SK-N-SH (cell line): ENCODE data around the gene PFKP. TPM values are rescaled to one million over a fixed set of nuclear protein-coding genes. Genes with fewer than 3 reads are reported as not detected.

Experiments used
- CTCF ChIA-PET: fragments of 300-600, 350-600 bp; formaldehyde crosslinking; extraction: SDS; loops from one replicate; lab custom pipeline; 2021; lab: Yijun Ruan, JAX
- POLR2A ChIA-PET: fragments of 350-600 bp; sonication (Branson Sonifier 250); formaldehyde crosslinking; extraction: SDS; loops from one replicate; lab custom pipeline; 2020; ENCODE audit warnings: antibody characterized with exemption, inconsistent platforms; lab: Yijun Ruan, JAX
- DNase-seq: peaks from one replicate; pipeline ENCODE4 v3.0.0; 2012
- H2AFZ ChIP-seq: fragments of 200-600 bp; sonication (generic); 2 replicates; pipeline ENCODE4 v1.8.1; 2016; ENCODE audit warnings: antibody characterized with exemption, mild to moderate bottlenecking, low read depth
- H3F3A ChIP-seq: fragments of 200-600 bp; sonication (generic); replicated peaks from 2 replicates; pipeline ENCODE3; 2016; ENCODE audit warnings: antibody characterized with exemption, mild to moderate bottlenecking; ENCODE audit not compliant: insufficient read depth
- H3K27ac ChIP-seq, 2 experiments: fragments of 200-500 bp in 1 of 2; fragments of 200-600 bp in 1 of 2; sonication (Bioruptor generic) in 1 of 2; sonication (generic), shearing (Covaris generic) in 1 of 2; 2 replicates each; pipeline versions ENCODE4 v1.5.1 to v1.6.1; 2014 to 2016; ENCODE audit warnings: low read depth in 2 of 2, inconsistent platforms in 1 of 2, low read length in 1 of 2, mild to moderate bottlenecking in 1 of 2, mixed read lengths in 1 of 2
- H3K27me3 ChIP-seq: fragments of 200-600 bp; sonication (generic), shearing (Covaris generic); 2 replicates; pipeline ENCODE4 v1.6.1; 2016; ENCODE audit warnings: mixed run types; ENCODE audit not compliant: insufficient read depth
- H3K36me3 ChIP-seq, 2 experiments: fragments of 200-500 bp in 1 of 2; fragments of 200-600 bp in 1 of 2; sonication (Bioruptor generic) in 1 of 2; sonication (generic) in 1 of 2; replicated peaks in 1 of 2; 2 replicates each; pipeline versions ENCODE3 to v1.5.1; 2014 to 2016; ENCODE audit warnings: low read length in 1 of 2, mild to moderate bottlenecking in 1 of 2; ENCODE audit not compliant: insufficient read depth in 2 of 2, control insufficient read depth in 1 of 2
- H3K4me1 ChIP-seq, 2 experiments: fragments of 200-500 bp in 1 of 2; fragments of 200-600 bp in 1 of 2; sonication (Bioruptor generic) in 1 of 2; sonication (generic), shearing (Covaris generic) in 1 of 2; 2 replicates each; pipeline versions ENCODE4 v1.5.1 to v1.6.1; 2014 to 2016; ENCODE audit warnings: low read depth in 1 of 2, low read length in 1 of 2, mixed run types in 1 of 2; ENCODE audit not compliant: insufficient read depth in 2 of 2, control insufficient read depth in 1 of 2
- H3K4me2 ChIP-seq: fragments of 200-600 bp; sonication (generic), shearing (Covaris generic); 2 replicates; pipeline ENCODE4 v1.6.1; 2017; ENCODE audit warnings: mixed run types
- H3K4me3 ChIP-seq, 2 experiments: fragments of 200-500 bp in 1 of 2; fragments of 200-600 bp in 1 of 2; sonication (Bioruptor generic) in 1 of 2; sonication (generic), shearing (Covaris generic) in 1 of 2; 2 replicates each; pipeline versions ENCODE4 v1.5.1 to v1.8.1; 2014 to 2016; ENCODE audit warnings: low read depth in 2 of 2, inconsistent platforms in 1 of 2, low read length in 1 of 2, mild to moderate bottlenecking in 1 of 2, mixed read lengths in 1 of 2, moderate library complexity in 1 of 2
- H3K79me2 ChIP-seq: fragments of 200-600 bp; sonication (generic); 2 replicates; pipeline ENCODE4 v1.8.1; 2017; ENCODE audit warnings: mild to moderate bottlenecking; ENCODE audit not compliant: insufficient read depth
- H3K9ac ChIP-seq: fragments of 200-600 bp; sonication (generic); 2 replicates; pipeline ENCODE4 v1.6.1; 2017; ENCODE audit warnings: mixed run types
- H3K9me2 ChIP-seq: fragments of 200-600 bp; sonication (generic); 2 replicates; pipeline ENCODE4 v1.6.1; 2017; ENCODE audit warnings: mixed run types
- H3K9me3 ChIP-seq: fragments of 200-600 bp; sonication (generic); 2 replicates; pipeline ENCODE4 v1.6.1; 2017; ENCODE audit warnings: mixed run types, mild to moderate bottlenecking, moderate library complexity
- H4K20me1 ChIP-seq: fragments of 200-600 bp; sonication (generic); 2 replicates; pipeline ENCODE4 v1.6.1; 2017; ENCODE audit warnings: mild to moderate bottlenecking, mixed run types; ENCODE audit not compliant: insufficient read depth
- CHD2 ChIP-seq: fragments of 150-350 bp; IDR thresholded peaks from 2 replicates; pipeline ENCODE4 v1.6.1; 2018; ENCODE audit warnings: low read length; ENCODE audit not compliant: partially characterized antibody
- ELF1 ChIP-seq: IDR thresholded peaks from 2 replicates; pipeline ENCODE4 v1.4.0; 2012
- FOSL2 ChIP-seq: IDR thresholded peaks from 2 replicates; pipeline ENCODE4 v1.4.0; 2012; ENCODE audit warnings: low read depth, mild to moderate bottlenecking, moderate library complexity, borderline replicate concordance
- FOXM1 ChIP-seq: IDR thresholded peaks from 2 replicates; pipeline ENCODE4 v1.4.0; 2012; ENCODE audit warnings: low read depth, mild to moderate bottlenecking
- GABPA ChIP-seq: IDR thresholded peaks from 2 replicates; pipeline ENCODE4 v1.4.0; 2012; ENCODE audit warnings: low read depth, mild to moderate bottlenecking
- JUND ChIP-seq: IDR thresholded peaks from 2 replicates; pipeline ENCODE4 v1.4.0; 2012
- MEF2A ChIP-seq: IDR thresholded peaks from 2 replicates; pipeline ENCODE4 v1.4.0; 2012; ENCODE audit warnings: low read depth, borderline replicate concordance
- NFIC ChIP-seq: IDR thresholded peaks from 2 replicates; pipeline ENCODE4 v1.4.0; 2012; ENCODE audit warnings: borderline replicate concordance
- PBX3 ChIP-seq: IDR thresholded peaks from 2 replicates; pipeline ENCODE4; 2012
- REST ChIP-seq: IDR thresholded peaks from 2 replicates; pipeline ENCODE4 v1.6.1; 2012; ENCODE audit warnings: mild to moderate bottlenecking, low read depth, low read length, moderate library complexity
- RXRA ChIP-seq: IDR thresholded peaks from 2 replicates; pipeline ENCODE4 v1.4.0; 2012; ENCODE audit warnings: low read depth, mild to moderate bottlenecking, borderline replicate concordance
- TAF1 ChIP-seq: IDR thresholded peaks from 2 replicates; pipeline ENCODE4 v1.6.1; 2012; ENCODE audit warnings: low read depth, mild to moderate bottlenecking, low read length, moderate library complexity, borderline replicate concordance
- TCF12 ChIP-seq: IDR thresholded peaks from 2 replicates; pipeline ENCODE4 v1.4.0; 2012
- TEAD4 ChIP-seq: IDR thresholded peaks from 2 replicates; pipeline ENCODE4 v1.4.0; 2012; ENCODE audit warnings: mild to moderate bottlenecking, borderline replicate concordance; ENCODE audit not compliant: insufficient read depth
- USF1 ChIP-seq: IDR thresholded peaks from 2 replicates; pipeline ENCODE4 v1.4.0; 2012; ENCODE audit warnings: low read depth, borderline replicate concordance
- YY1 ChIP-seq: IDR thresholded peaks from 2 replicates; pipeline ENCODE4 v1.4.0; 2012; ENCODE audit warnings: low read depth, mild to moderate bottlenecking
- WGBS: methylation state at CpG from one replicate; pipeline ENCODE4 v1.1.6; 2017; ENCODE audit warnings: low lambda C conversion rate; 5-methylcytosine and 5-hydroxymethylcytosine counted together
- polyA plus RNA-seq, 3 experiments: library from polyadenylated mRNA; depleted of rRNA; stranded (reverse); fragments of >200 nt; gene quantifications; 2 replicates each; pipeline ENCODE4 v1.2.3, GENCODE V29; 2012
- TF ChIP-seq, protein P1 (sequence below): fragments of 150-350 bp; IDR thresholded peaks from 2 replicates; pipeline ENCODE4 v1.6.1; 2016; ENCODE audit warnings: mild to moderate bottlenecking, low read depth, low read length
- TF ChIP-seq, protein P2 (sequence below): IDR thresholded peaks from 2 replicates; pipeline ENCODE4 v1.4.0; 2012; ENCODE audit warnings: low read depth, borderline replicate concordance

Gene PFKP
- polyA plus RNA-seq, 1 of the 3 experiments (the other 2 are of a cell fraction): 175 TPM

DNA sequence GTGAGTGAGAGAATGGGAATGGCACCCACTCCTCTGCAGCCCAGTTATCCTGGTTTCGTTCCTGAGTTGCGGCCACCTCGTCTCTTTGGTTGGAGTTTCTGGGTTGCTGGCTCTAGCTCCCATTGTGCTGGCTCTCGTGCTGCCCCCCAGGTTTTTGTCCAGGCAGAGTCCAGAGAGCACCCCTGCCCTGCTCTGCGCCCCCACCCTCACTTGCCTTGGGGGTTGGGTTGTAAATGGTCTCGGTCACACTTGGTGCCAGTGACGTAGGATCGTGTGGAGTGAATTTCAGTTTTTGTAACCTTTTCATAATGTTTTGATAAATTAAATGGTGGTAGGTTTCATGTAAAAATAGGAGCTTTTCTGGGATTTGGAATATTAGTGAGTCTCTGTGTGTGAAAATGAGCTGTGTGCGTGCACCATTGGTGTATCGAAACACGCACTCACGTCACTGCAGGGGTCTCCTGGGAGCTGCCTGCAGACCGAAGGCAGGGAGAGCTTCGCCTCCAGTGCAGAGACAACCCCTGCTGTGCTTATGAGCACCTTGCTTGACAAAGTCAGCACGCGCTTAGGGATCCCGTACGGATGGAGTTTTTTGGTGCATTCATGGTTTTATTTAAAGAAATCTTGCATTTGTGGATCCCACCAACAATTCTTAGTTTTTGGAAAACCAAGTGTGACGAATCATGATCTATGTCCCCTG lies 32.9 kb downstream of the PFKP start:
- peaks cover 19% of the 10 kb centered on the region for H3F3A ChIP-seq
- H2AFZ ChIP-seq: no peak overlapping the region
- H3K4me3 ChIP-seq: no peak overlapping the region
- H3K79me2 ChIP-seq: peaks cover 80% of the 10 kb centered on the region
- ChIA-PET POLR2A (no interaction called here), CTCF (no interaction called here)
- DNase-seq: no peak
- 96% methylated on average over 14 of the region's 19 CpGs for WGBS
- H3K9ac ChIP-seq: no peak overlapping the region
- TF ChIP-seq PBX3: no peak
- no peak for TF ChIP-seq USF1
- no peak for TF ChIP-seq FOXM1
- TF ChIP-seq YY1: no peak
- no peak for TF ChIP-seq CHD2
- no peak for TF ChIP-seq FOSL2
- TF ChIP-seq TCF12: no peak
- TF ChIP-seq TAF1: no peak
- no peak for TF ChIP-seq REST
- no peak for TF ChIP-seq TEAD4
- no peak for TF ChIP-seq NFIC
- no peak for TF ChIP-seq GABPA
- TF ChIP-seq ELF1: no peak
- no peak for TF ChIP-seq RXRA
- TF ChIP-seq JUND: no peak
- TF ChIP-seq, protein P1, sequence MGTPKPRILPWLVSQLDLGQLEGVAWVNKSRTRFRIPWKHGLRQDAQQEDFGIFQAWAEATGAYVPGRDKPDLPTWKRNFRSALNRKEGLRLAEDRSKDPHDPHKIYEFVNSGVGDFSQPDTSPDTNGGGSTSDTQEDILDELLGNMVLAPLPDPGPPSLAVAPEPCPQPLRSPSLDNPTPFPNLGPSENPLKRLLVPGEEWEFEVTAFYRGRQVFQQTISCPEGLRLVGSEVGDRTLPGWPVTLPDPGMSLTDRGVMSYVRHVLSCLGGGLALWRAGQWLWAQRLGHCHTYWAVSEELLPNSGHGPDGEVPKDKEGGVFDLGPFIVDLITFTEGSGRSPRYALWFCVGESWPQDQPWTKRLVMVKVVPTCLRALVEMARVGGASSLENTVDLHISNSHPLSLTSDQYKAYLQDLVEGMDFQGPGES: no peak
- no peak for TF ChIP-seq MEF2A
- TF ChIP-seq, protein P2, sequence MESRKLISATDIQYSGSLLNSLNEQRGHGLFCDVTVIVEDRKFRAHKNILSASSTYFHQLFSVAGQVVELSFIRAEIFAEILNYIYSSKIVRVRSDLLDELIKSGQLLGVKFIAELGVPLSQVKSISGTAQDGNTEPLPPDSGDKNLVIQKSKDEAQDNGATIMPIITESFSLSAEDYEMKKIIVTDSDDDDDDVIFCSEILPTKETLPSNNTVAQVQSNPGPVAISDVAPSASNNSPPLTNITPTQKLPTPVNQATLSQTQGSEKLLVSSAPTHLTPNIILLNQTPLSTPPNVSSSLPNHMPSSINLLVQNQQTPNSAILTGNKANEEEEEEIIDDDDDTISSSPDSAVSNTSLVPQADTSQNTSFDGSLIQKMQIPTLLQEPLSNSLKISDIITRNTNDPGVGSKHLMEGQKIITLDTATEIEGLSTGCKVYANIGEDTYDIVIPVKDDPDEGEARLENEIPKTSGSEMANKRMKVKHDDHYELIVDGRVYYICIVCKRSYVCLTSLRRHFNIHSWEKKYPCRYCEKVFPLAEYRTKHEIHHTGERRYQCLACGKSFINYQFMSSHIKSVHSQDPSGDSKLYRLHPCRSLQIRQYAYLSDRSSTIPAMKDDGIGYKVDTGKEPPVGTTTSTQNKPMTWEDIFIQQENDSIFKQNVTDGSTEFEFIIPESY: no peak
- TF ChIP-seq, all 33 proteins: peak for 0
- Histone ChIP-seq H3K27ac (no peak overlapping the region), H4K20me1 (no peaks in the 10 kb centered on the region), H3K4me2 (no peak overlapping the region), H3K4me1 (peaks cover 5 to 17% of the 10 kb centered on the region in 2 experiments; a peak in 3 of 4 replicates), H3K9me3 (no peaks in the 10 kb centered on the region), H3K36me3 (peaks cover 36 to 41% of the 10 kb centered on the region in 2 experiments), H3K9me2 (no peaks in the 10 kb centered on the region), H3K27me3 (no peaks in the 10 kb centered on the region)
